GM23338 (cell line): ENCODE data around the gene CELA3B. TPM values are rescaled to one million over a fixed set of nuclear protein-coding genes. Genes with fewer than 3 reads are reported as not detected.

ENCODE experiments used
- ATAC-seq: fragments of 200-7000 bp; cut with Tn5 transposase; 3 replicates; pipeline ENCODE4 v1.9.1; 2020
- DNase-seq: peaks from one replicate; pipeline ENCODE4 v3.0.0-alpha.2; 2015; ENCODE audit warnings: low spot score
- H2AFZ ChIP-seq: fragments of 200-600 bp; sonication (generic); 2 replicates; pipeline ENCODE4 v1.8.0; 2016; ENCODE audit warnings: antibody characterized with exemption, mild to moderate bottlenecking, moderate library complexity
- H3F3A ChIP-seq: fragments of 200-600 bp; sonication (generic); replicated peaks from 2 replicates; pipeline ENCODE4 v1.8.0; 2017; ENCODE audit warnings: antibody characterized with exemption, mixed run types, low read depth
- H3K27ac ChIP-seq: fragments of 200-600 bp; sonication (generic); 2 replicates; pipeline ENCODE4 v1.6.1; 2016; ENCODE audit warnings: low read depth
- H3K27me3 ChIP-seq: fragments of 200-600 bp; sonication (generic); 2 replicates; pipeline ENCODE4 v1.8.0; 2016; ENCODE audit warnings: mild to moderate bottlenecking, mixed run types, moderate library complexity; ENCODE audit not compliant: insufficient read depth
- H3K36me3 ChIP-seq: fragments of 200-600 bp; sonication (generic); 2 replicates; pipeline ENCODE4 v1.8.0; 2016; ENCODE audit warnings: mild to moderate bottlenecking; ENCODE audit not compliant: insufficient read depth
- H3K4me1 ChIP-seq: fragments of 200-600 bp; sonication (generic); 2 replicates; pipeline ENCODE4 v1.8.0; 2016; ENCODE audit warnings: mild to moderate bottlenecking, moderate library complexity; ENCODE audit not compliant: insufficient read depth
- H3K4me2 ChIP-seq: fragments of 200-600 bp; sonication (generic); 2 replicates; pipeline ENCODE4 v1.7.1; 2017; ENCODE audit warnings: mixed run types
- H3K4me3 ChIP-seq: fragments of 200-600 bp; sonication (generic); 2 replicates; pipeline ENCODE4 v1.6.1; 2016; ENCODE audit warnings: mixed run types
- H3K79me2 ChIP-seq: fragments of 200-600 bp; sonication (generic); replicated peaks from 2 replicates; pipeline ENCODE4 v1.8.0; 2017; ENCODE audit warnings: mild to moderate bottlenecking; ENCODE audit not compliant: insufficient read depth
- H3K9me2 ChIP-seq: fragments of 200-600 bp; sonication (generic); 2 replicates; pipeline ENCODE4 v1.8.0; 2017; ENCODE audit not compliant: insufficient read depth
- H4K20me1 ChIP-seq: fragments of 200-600 bp; sonication (generic); replicated peaks from 2 replicates; pipeline ENCODE4 v1.8.0; 2017; ENCODE audit warnings: mild to moderate bottlenecking; ENCODE audit not compliant: insufficient read depth
- H3K27ac Mint-ChIP-seq: 2 replicates; pipeline ENCODE4 v1.8.0; 2020; ENCODE audit warnings: inconsistent platforms, mild to moderate bottlenecking, moderate library complexity, mixed read lengths
- H3K27me3 Mint-ChIP-seq: 3 replicates; pipeline ENCODE4 v1.8.0; 2022; ENCODE audit warnings: low read depth, mild to moderate bottlenecking, moderate library complexity, mixed read lengths, inconsistent platforms; ENCODE audit not compliant: insufficient read depth, poor library complexity
- H3K36me3 Mint-ChIP-seq: 3 replicates; pipeline ENCODE4 v1.8.0; 2021; ENCODE audit warnings: low read depth, mild to moderate bottlenecking, inconsistent platforms, moderate library complexity, mixed read lengths
- H3K4me1 Mint-ChIP-seq: 3 replicates; pipeline ENCODE4 v1.8.0; 2020; ENCODE audit warnings: mild to moderate bottlenecking, inconsistent platforms, mixed read lengths
- H3K4me3 Mint-ChIP-seq: 3 replicates; pipeline ENCODE4 v1.8.0; 2021; ENCODE audit warnings: moderate library complexity, mild to moderate bottlenecking, inconsistent platforms, mixed read lengths
- H3K9me3 Mint-ChIP-seq: 3 replicates; pipeline ENCODE4 v1.8.0; 2020; ENCODE audit warnings: moderate library complexity, mild to moderate bottlenecking, inconsistent platforms, mixed read lengths
- polyA plus RNA-seq: library from polyadenylated mRNA; unstranded; fragments of >200 nt; fragmentation: Nextera tagmentation; extraction: Ambion mirVana; gene quantifications from 2 replicates; pipeline ENCODE4 v1.2.1, GENCODE V29; 2016
- total RNA-seq: library from RNA; depleted of rRNA; stranded (reverse); fragments of >200 nt; shearing (Covaris generic); gene quantifications from 2 replicates; pipeline ENCODE4 v1.2.3, GENCODE V29; 2014
- TF ChIP-seq, protein P1 (sequence below), 2 experiments: fragments of 200-600 bp in 1 of 2; sonication (generic) in 1 of 2; conservative IDR thresholded peaks; 2 replicates each; pipeline versions ENCODE4 v1.5.1 to v1.6.1; 2016 to 2017; ENCODE audit warnings: antibody characterized with exemption in 2 of 2, low read depth in 2 of 2, mild to moderate bottlenecking in 2 of 2, moderate library complexity in 1 of 2
- TF ChIP-seq, protein P2 (sequence below): fragments of 250-450 bp; sonication (Bioruptor Pico); IDR thresholded peaks from 2 replicates; pipeline ENCODE4 v1.5.0; 2020; ENCODE audit warnings: mild to moderate bottlenecking, moderate library complexity
- TF ChIP-seq, protein P3 (sequence below): IDR thresholded peaks from one replicate; pipeline ENCODE4 v1.6.1; 2018; ENCODE audit warnings: antibody characterized with exemption; ENCODE audit not compliant: unreplicated experiment

The CELA3B gene
- total and polyA plus RNA-seq, 2 experiments from 2014 or later = not detected

DNA sequence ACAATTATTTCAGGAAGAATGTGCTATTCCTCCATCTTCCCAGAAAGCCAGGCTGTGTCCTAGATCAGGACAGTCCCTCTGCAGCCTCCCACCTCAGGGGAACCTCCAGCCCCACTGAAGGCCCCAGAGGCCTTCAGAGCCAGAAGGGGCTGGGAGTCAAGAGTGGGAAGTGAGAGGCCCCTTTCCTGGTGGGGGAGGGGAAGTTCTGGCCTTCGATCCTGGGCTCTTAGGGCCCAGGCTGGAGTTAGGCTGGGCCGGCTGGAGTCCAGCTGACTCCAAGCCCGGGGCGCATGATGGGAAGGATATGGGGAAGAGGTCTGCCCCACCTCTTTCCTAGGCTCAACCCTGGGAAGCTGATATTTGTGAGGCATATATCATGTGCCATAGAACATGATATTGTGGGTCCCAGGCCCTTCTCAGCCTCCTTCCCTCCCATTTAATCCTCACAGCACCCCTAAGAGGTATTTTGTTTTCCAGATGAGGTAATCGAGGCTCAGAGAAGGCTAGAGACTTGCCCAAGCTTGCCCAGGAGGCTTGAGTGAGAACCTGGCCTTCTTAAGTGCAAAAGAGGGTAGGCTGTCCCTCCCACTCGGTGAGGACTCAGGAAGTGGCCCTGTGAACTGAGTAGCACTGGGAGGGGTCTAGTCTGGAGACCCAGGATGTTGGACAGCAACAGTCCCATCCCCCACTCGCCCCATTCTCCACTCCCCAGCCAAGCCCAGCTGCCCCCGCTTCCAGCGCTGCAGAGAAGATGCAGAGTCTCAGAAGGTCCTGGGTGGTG is 21.1 kb upstream of the CELA3B start:
- H3K4me3 Mint-ChIP-seq = no peak overlapping the region
- no peaks in the 10 kb centered on the region for H3K79me2 ChIP-seq
- H3K4me2 ChIP-seq = 0 out of 2 replicates have a peak overlapping the region, but pooled peaks have one; percentile 26
- H3K27me3 ChIP-seq = no peaks in the 10 kb centered on the region
- H3K27ac Mint-ChIP-seq = no peak overlapping the region
- H3K27me3 Mint-ChIP-seq = peaks cover 10% of the 10 kb centered on the region
- no peaks in the 10 kb centered on the region for H3K9me3 Mint-ChIP-seq
- TF ChIP-seq, protein P1, sequence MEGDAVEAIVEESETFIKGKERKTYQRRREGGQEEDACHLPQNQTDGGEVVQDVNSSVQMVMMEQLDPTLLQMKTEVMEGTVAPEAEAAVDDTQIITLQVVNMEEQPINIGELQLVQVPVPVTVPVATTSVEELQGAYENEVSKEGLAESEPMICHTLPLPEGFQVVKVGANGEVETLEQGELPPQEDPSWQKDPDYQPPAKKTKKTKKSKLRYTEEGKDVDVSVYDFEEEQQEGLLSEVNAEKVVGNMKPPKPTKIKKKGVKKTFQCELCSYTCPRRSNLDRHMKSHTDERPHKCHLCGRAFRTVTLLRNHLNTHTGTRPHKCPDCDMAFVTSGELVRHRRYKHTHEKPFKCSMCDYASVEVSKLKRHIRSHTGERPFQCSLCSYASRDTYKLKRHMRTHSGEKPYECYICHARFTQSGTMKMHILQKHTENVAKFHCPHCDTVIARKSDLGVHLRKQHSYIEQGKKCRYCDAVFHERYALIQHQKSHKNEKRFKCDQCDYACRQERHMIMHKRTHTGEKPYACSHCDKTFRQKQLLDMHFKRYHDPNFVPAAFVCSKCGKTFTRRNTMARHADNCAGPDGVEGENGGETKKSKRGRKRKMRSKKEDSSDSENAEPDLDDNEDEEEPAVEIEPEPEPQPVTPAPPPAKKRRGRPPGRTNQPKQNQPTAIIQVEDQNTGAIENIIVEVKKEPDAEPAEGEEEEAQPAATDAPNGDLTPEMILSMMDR (conservative IDR thresholded peaks at IDR 0.05; ENCODE audit: low read depth in 2 of 2) = no peak
- TF ChIP-seq, protein P2, sequence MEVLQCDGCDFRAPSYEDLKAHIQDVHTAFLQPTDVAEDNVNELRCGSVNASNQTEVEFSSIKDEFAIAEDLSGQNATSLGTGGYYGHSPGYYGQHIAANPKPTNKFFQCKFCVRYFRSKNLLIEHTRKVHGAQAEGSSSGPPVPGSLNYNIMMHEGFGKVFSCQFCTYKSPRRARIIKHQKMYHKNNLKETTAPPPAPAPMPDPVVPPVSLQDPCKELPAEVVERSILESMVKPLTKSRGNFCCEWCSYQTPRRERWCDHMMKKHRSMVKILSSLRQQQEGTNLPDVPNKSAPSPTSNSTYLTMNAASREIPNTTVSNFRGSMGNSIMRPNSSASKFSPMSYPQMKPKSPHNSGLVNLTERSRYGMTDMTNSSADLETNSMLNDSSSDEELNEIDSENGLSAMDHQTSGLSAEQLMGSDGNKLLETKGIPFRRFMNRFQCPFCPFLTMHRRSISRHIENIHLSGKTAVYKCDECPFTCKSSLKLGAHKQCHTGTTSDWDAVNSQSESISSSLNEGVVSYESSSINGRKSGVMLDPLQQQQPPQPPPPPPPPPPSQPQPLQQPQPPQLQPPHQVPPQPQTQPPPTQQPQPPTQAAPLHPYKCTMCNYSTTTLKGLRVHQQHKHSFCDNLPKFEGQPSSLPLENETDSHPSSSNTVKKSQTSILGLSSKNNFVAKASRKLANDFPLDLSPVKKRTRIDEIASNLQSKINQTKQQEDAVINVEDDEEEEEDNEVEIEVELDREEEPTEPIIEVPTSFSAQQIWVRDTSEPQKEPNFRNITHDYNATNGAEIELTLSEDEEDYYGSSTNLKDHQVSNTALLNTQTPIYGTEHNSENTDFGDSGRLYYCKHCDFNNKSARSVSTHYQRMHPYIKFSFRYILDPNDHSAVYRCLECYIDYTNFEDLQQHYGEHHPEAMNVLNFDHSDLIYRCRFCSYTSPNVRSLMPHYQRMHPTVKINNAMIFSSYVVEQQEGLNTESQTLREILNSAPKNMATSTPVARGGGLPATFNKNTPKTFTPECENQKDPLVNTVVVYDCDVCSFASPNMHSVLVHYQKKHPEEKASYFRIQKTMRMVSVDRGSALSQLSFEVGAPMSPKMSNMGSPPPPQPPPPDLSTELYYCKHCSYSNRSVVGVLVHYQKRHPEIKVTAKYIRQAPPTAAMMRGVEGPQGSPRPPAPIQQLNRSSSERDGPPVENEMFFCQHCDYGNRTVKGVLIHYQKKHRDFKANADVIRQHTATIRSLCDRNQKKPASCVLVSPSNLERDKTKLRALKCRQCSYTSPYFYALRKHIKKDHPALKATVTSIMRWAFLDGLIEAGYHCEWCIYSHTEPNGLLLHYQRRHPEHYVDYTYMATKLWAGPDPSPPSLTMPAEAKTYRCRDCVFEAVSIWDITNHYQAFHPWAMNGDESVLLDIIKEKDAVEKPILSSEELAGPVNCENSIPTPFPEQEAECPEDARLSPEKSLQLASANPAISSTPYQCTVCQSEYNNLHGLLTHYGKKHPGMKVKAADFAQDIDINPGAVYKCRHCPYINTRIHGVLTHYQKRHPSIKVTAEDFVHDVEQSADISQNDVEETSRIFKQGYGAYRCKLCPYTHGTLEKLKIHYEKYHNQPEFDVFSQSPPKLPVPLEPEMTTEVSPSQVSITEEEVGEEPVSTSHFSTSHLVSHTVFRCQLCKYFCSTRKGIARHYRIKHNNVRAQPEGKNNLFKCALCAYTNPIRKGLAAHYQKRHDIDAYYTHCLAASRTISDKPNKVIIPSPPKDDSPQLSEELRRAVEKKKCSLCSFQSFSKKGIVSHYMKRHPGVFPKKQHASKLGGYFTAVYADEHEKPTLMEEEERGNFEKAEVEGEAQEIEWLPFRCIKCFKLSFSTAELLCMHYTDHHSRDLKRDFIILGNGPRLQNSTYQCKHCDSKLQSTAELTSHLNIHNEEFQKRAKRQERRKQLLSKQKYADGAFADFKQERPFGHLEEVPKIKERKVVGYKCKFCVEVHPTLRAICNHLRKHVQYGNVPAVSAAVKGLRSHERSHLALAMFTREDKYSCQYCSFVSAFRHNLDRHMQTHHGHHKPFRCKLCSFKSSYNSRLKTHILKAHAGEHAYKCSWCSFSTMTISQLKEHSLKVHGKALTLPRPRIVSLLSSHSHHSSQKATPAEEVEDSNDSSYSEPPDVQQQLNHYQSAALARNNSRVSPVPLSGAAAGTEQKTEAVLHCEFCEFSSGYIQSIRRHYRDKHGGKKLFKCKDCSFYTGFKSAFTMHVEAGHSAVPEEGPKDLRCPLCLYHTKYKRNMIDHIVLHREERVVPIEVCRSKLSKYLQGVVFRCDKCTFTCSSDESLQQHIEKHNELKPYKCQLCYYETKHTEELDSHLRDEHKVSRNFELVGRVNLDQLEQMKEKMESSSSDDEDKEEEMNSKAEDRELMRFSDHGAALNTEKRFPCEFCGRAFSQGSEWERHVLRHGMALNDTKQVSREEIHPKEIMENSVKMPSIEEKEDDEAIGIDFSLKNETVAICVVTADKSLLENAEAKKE (CRISPR knock-in tag) = no peak
- TF ChIP-seq, protein P3, sequence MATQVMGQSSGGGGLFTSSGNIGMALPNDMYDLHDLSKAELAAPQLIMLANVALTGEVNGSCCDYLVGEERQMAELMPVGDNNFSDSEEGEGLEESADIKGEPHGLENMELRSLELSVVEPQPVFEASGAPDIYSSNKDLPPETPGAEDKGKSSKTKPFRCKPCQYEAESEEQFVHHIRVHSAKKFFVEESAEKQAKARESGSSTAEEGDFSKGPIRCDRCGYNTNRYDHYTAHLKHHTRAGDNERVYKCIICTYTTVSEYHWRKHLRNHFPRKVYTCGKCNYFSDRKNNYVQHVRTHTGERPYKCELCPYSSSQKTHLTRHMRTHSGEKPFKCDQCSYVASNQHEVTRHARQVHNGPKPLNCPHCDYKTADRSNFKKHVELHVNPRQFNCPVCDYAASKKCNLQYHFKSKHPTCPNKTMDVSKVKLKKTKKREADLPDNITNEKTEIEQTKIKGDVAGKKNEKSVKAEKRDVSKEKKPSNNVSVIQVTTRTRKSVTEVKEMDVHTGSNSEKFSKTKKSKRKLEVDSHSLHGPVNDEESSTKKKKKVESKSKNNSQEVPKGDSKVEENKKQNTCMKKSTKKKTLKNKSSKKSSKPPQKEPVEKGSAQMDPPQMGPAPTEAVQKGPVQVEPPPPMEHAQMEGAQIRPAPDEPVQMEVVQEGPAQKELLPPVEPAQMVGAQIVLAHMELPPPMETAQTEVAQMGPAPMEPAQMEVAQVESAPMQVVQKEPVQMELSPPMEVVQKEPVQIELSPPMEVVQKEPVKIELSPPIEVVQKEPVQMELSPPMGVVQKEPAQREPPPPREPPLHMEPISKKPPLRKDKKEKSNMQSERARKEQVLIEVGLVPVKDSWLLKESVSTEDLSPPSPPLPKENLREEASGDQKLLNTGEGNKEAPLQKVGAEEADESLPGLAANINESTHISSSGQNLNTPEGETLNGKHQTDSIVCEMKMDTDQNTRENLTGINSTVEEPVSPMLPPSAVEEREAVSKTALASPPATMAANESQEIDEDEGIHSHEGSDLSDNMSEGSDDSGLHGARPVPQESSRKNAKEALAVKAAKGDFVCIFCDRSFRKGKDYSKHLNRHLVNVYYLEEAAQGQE = peak; percentile 37
- H3K4me3 ChIP-seq = no peak overlapping the region
- H2AFZ ChIP-seq = peak overlapping the region; percentile 87; the same call in 1 of the 2 replicates
- ATAC-seq (peak; percentile 28), DNase-seq (peak; percentile 37)
- H4K20me1 ChIP-seq = no peaks in the 10 kb centered on the region
- peaks cover 22% of the 10 kb centered on the region for H3K4me1 Mint-ChIP-seq
- H3F3A ChIP-seq = no peaks in the 10 kb centered on the region
- no peaks in the 10 kb centered on the region for H3K36me3 ChIP-seq
- no peaks in the 10 kb centered on the region for H3K36me3 Mint-ChIP-seq
- no peaks in the 10 kb centered on the region for H3K9me2 ChIP-seq
- no peak overlapping the region for H3K27ac ChIP-seq
- peaks cover 8% of the 10 kb centered on the region; the same call in 1 of the 2 replicates for H3K4me1 ChIP-seq
